HEK293T (cell line): ENCODE measurements around the gene LYZL6.
"Not testable (repeated sequence)": the region's sequence is repeated elsewhere in the genome, so short reads cannot be mapped to it uniquely, and the experiment has no call there.

ENCODE experiments used
- CTCF ChIA-PET: fragments of 350-600 bp; formaldehyde crosslinking; extraction: SDS; loops from one replicate; lab custom pipeline; 2021; ENCODE audit warnings: antibody characterized with exemption, inconsistent platforms; lab: Yijun Ruan, JAX
- POLR2A ChIA-PET: fragments of 350-600 bp; formaldehyde crosslinking; extraction: SDS; loops from one replicate; lab custom pipeline; 2020; ENCODE audit warnings: antibody characterized with exemption, inconsistent platforms; lab: Yijun Ruan, JAX
- DNase-seq: peaks from one replicate; pipeline ENCODE4 v3.0.0; 2012; ENCODE audit warnings: mixed read lengths; ENCODE audit errors: extremely low spot score
- ARNT ChIP-seq: fragments of 450-650 bp; IDR thresholded peaks from 2 replicates; pipeline ENCODE4 v1.6.1; 2017; ENCODE audit warnings: mild to moderate bottlenecking
- BHLHE40 ChIP-seq: fragments of 450-650 bp; IDR thresholded peaks from 2 replicates; pipeline ENCODE4 v1.6.1; 2016; ENCODE audit warnings: mild to moderate bottlenecking, moderate library complexity, borderline replicate concordance
- CTBP1 ChIP-seq: fragments of 450-650 bp; IDR thresholded peaks from 2 replicates; pipeline ENCODE4 v1.6.1; 2016; ENCODE audit warnings: borderline replicate concordance
- ELF4 ChIP-seq: fragments of 450-650 bp; IDR thresholded peaks from 2 replicates; pipeline ENCODE4 v1.6.1; 2017; ENCODE audit warnings: antibody characterized with exemption
- FOXA1 ChIP-seq: fragments of 450-650 bp; IDR thresholded peaks from 2 replicates; pipeline ENCODE4 v1.6.1; 2016; ENCODE audit warnings: mild to moderate bottlenecking
- FOXK2 ChIP-seq: fragments of 450-650 bp; IDR thresholded peaks from 2 replicates; pipeline ENCODE4 v1.6.1; 2016; ENCODE audit warnings: mild to moderate bottlenecking
- FOXM1 ChIP-seq: fragments of 450-650 bp; IDR thresholded peaks from 2 replicates; pipeline ENCODE4 v1.6.1; 2017; ENCODE audit warnings: mild to moderate bottlenecking, borderline replicate concordance
- HDGF ChIP-seq: fragments of 450-650 bp; IDR thresholded peaks from 2 replicates; pipeline ENCODE4 v1.6.1; 2017; ENCODE audit warnings: antibody characterized with exemption, borderline replicate concordance
- L3MBTL2 ChIP-seq: fragments of 450-650 bp; conservative IDR thresholded peaks from 2 replicates; pipeline ENCODE4 v1.6.1; 2016; ENCODE audit warnings: mild to moderate bottlenecking
- LEF1 ChIP-seq: fragments of 450-650 bp; IDR thresholded peaks from 2 replicates; pipeline ENCODE4 v1.6.1; 2017; ENCODE audit warnings: mild to moderate bottlenecking, borderline replicate concordance
- NFRKB ChIP-seq: fragments of 450-650 bp; IDR thresholded peaks from 2 replicates; pipeline ENCODE4 v1.6.1; 2016; ENCODE audit warnings: mild to moderate bottlenecking, moderate library complexity
- PKNOX1 ChIP-seq: fragments of 450-650 bp; IDR thresholded peaks from 2 replicates; pipeline ENCODE4 v1.6.1; 2016
- SP1 ChIP-seq: fragments of 450-650 bp; IDR thresholded peaks from 2 replicates; pipeline ENCODE4 v1.6.1; 2017
- SUZ12 ChIP-seq: fragments of 450-650 bp; IDR thresholded peaks from 2 replicates; pipeline ENCODE4 v1.6.1; 2016; ENCODE audit warnings: mild to moderate bottlenecking
- TARDBP ChIP-seq: fragments of 450-650 bp; IDR thresholded peaks from 2 replicates; pipeline ENCODE4 v1.6.1; 2016
- ZNF384 ChIP-seq: fragments of 450-650 bp; IDR thresholded peaks from 2 replicates; pipeline ENCODE4 v1.6.1; 2016

LYZL6 gene

GRCh38 chr17:35947156-35947585 is 3.7 kb upstream of the LYZL6 start:
- peak; percentile 39 for DNase-seq
- ChIA-PET CTCF (interaction anchor here (0.6 to 1.0 kb wide), 6 partner anchors 17 to 864 kb away, joined by 3 to 8 read pairs (median 4); partner anchors contain the start of gene RDM1), POLR2A (no interaction called here)

DNA sequence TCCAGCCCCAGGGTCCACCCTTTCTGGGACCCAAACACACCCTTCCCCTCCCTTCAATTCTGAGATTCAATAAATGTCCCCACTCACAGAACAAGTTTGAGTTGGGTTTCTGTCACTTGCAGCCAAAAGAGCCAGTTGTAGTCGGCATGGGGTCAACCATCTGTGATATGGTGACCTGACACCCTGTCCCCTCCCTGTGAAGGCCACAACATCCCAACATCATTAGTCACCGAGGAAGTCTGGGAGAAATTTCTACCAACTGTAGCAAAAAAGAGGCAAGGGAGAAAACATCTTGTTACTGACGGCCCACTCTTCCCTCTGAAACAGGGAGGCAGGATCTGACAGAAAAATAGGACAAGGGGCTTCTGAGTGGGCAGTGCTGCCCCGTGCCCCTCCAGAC is 638 bp upstream of the LYZL6 start:
- TF ChIP-seq SP1, result no peak
- TF ChIP-seq FOXK2, result no peak
- no peak for TF ChIP-seq ARNT
- TF ChIP-seq CTBP1, result no peak
- no peak for TF ChIP-seq ELF4
- no peak for TF ChIP-seq SUZ12
- TF ChIP-seq PKNOX1, result no peak
- ChIA-PET CTCF (interaction anchor here (0.6 kb wide), 1 partner anchor 1459 kb away, joined by 3 read pairs; no protein-coding TSS in a partner anchor), POLR2A (interaction anchor here (2.2 kb wide), 1 partner anchor 13 kb away, joined by 22 read pairs; the partner anchor contains the start of gene RDM1)
- DNase-seq, result no peak

More at GRCh38 chr17:35947156-35947585, 3.7 kb upstream of the LYZL6 start:
- TF ChIP-seq PKNOX1 (no peak), ZNF384 (peak; percentile 80)

DNA sequence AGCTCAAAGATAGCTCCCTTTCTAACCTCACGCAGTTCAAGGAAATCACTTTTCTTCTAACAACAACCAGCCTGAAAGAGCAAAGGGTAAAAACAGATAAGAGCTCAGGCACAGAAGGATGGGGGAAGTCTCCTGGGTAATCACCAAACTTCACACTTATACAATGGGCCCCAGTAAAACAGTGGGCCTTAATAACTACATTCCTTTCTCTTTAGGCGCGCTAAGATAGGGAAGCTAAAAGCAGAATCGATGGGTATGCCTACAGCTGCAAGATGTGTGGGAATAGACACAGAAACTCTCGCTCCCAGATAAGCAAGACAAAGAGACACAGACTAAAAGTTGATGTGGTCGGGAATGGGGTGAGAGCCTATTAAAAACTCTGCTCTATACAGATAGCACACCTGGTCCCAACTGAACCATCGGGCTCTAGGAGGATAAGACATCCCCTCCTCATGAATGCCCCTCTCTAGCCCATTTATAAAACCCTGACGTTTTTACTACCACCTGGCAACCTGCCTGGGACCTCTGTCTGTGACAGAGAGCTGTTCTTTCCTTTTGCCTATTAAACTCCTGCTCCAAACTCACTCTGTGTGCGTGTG is 826 bp downstream of the LYZL6 start:
- ChIA-PET CTCF (interaction anchor here (0.6 to 1.2 kb wide), 4 partner anchors 25 to 206 kb away, joined by 3 to 5 read pairs (median 4); no protein-coding TSS in a partner anchor), POLR2A (interaction anchor here (1.5 to 2.2 kb wide), 2 partner anchors 12 to 543 kb away, joined by 4 to 22 read pairs; partner anchors contain the start of gene RDM1)
- TF ChIP-seq ELF4 (no peak), FOXM1 (no peak), PKNOX1 (peak; percentile 56; the same call in 1 of the 2 replicates), NFRKB (no peak), CTBP1 (no peak)
- no peak for DNase-seq

- CTCF ChIA-PET, DNase-seq: not testable (repeated sequence)
- POLR2A ChIA-PET, result interaction anchor here (0.6 kb wide), 1 partner anchor 875 kb away, joined by 3 read pairs; the partner anchor contains the start of gene RFFL
Observed at GRCh38 chr17:35938492-35938891, 5.0 kb downstream of the LYZL6 start.

GRCh38 chr17:35936063-35936462 is 7.5 kb downstream of the LYZL6 start:
- TF ChIP-seq PKNOX1, result no peak
- no peak for TF ChIP-seq HDGF
- no peak for TF ChIP-seq L3MBTL2
- TF ChIP-seq ZNF384, result no peak
- TF ChIP-seq CTBP1, result no peak
- no peak for TF ChIP-seq ELF4
- no peak for DNase-seq
- ChIA-PET CTCF (no interaction called here), POLR2A (no interaction called here)

DNA sequence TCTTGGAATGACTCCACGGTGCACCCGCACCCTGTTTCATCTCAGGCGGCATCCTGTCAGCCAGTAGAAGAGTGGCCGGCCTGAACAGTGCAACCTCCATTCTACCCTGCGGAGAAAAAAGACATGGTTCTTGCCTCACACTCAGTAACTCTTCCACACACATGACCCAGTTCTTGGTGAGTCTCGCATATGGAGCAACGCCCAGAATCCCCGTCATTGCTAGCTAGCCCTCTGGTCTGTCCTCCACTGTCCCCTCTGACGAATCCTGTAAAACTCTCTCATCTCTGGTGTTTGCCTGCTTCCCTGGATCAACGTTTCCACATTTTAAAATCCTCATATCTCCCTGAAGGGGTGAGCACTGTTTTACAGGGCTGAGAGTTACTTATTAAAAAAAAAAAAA is 8.8 kb downstream of the LYZL6 start:
- no peak for DNase-seq
- TF ChIP-seq ELF4, result no peak
- POLR2A ChIA-PET, result no interaction called here
- CTCF ChIA-PET, result no interaction called here

- TF ChIP-seq FOXA1 (no peak), L3MBTL2 (no peak), ELF4 (no peak), BHLHE40 (no peak), SP1 (no peak), CTBP1 (no peak), ZNF384 (no peak), LEF1 (no peak), PKNOX1 (no peak), SUZ12 (no peak), TARDBP (no peak), NFRKB (no peak)
- CTCF ChIA-PET, result no interaction called here
- DNase-seq, result no peak
- POLR2A ChIA-PET, result interaction anchor here (1.0 kb wide), 1 partner anchor 611 kb away, joined by 5 read pairs; no protein-coding TSS in a partner anchor
Observed at GRCh38 chr17:35932586-35932985, 10.9 kb downstream of the LYZL6 start.
